Measurements from ENCODE around the gene CDK2AP2. TPM values are rescaled to one million over a fixed set of nuclear protein-coding genes. Genes with fewer than 3 reads are reported as not detected.
"Not testable (repeated sequence)": the region's sequence is repeated elsewhere in the genome, so short reads cannot be mapped to it uniquely, and the experiment has no call there.

Gene CDK2AP2
- total and polyA plus RNA-seq, 8 donors = 27.1 to 65.6 (median 38.2) TPM

- Histone ChIP-seq H3K36me3 (peaks cover 0 to 12% (median 0%) of the 10 kb centered on the region in 3 donors), H3K27me3 (no peaks in the 10 kb centered on the region), H3K27ac (no peak overlapping the region), H3K9me3 (no peaks in the 10 kb centered on the region), H3K4me1 (no peaks in the 10 kb centered on the region), H3K4me3 (no peak overlapping the region)
- peak in 2 of 6 donors; percentile 40 to 67 for DNase-seq
- intact Hi-C loops (cut with DNase I) = loop anchor here in 1 of 3 donors (10.0 kb wide), 1 partner anchor 56 kb away; the partner anchor contains the start of gene PTPRCAP
- TF ChIP-seq, protein P1, sequence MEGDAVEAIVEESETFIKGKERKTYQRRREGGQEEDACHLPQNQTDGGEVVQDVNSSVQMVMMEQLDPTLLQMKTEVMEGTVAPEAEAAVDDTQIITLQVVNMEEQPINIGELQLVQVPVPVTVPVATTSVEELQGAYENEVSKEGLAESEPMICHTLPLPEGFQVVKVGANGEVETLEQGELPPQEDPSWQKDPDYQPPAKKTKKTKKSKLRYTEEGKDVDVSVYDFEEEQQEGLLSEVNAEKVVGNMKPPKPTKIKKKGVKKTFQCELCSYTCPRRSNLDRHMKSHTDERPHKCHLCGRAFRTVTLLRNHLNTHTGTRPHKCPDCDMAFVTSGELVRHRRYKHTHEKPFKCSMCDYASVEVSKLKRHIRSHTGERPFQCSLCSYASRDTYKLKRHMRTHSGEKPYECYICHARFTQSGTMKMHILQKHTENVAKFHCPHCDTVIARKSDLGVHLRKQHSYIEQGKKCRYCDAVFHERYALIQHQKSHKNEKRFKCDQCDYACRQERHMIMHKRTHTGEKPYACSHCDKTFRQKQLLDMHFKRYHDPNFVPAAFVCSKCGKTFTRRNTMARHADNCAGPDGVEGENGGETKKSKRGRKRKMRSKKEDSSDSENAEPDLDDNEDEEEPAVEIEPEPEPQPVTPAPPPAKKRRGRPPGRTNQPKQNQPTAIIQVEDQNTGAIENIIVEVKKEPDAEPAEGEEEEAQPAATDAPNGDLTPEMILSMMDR (IDR thresholded peaks at IDR 0.05) = no peak
- no peak for ATAC-seq
- FAIRE-seq = no peak
- WGBS, 2 donors = 86% methylated on average over 15 of the region's 15 CpGs
Measured at GRCh38 chr11:67490727-67491065, 17.3 kb downstream of the CDK2AP2 start.

DNA sequence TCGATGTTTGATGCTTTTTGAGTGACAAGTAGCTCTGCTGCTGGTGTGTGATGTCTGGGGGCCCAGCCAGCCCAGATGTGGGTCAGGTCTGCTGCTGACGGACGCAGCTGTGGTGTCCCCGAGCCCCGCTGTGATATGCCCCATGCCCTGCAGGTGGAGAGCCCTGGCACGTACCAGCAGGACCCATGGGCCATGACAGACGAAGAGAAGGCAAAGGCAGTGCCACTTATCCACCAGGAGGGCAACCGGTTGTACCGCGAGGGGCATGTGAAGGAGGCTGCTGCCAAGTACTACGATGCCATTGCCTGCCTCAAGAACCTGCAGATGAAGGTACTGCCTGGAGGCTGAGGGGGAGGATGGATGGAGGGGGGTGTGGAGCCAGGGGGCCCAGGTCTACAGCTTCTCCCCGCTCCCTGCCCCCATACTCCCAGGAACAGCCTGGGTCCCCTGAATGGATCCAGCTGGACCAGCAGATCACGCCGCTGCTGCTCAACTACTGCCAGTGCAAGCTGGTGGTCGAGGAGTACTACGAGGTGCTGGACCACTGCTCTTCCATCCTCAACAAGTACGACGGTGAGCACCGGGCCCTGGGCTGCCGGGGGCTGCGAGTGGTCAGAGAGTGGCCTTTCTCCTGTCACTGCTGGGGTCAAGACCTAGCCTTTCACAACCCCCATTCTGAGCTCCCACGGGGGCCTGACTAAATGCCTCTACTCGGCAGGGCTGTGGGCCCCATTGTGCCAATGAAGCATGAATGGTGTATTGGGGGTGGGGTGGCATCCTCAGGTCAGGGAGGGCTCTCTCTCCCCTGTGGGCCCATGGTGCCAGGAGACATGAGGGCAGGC is 17.9 kb downstream of the CDK2AP2 start:
- no peaks in the 10 kb centered on the region for H3K9me3 ChIP-seq
- H3K27me3 ChIP-seq = no peaks in the 10 kb centered on the region
- H3K36me3 ChIP-seq = peaks cover 0 to 12% (median 0%) of the 10 kb centered on the region in 3 donors
- WGBS, 2 donors = 87% methylated on average over 22 to 23 of the region's 23 CpGs
- DNase-seq (peak in 2 of 6 donors; percentile 25 to 61), ATAC-seq (no peak), FAIRE-seq (no peak)
- H3K4me1 ChIP-seq = no peaks in the 10 kb centered on the region
- TF ChIP-seq, protein P1 (IDR thresholded peaks at IDR 0.05) = no peak
- H3K27ac ChIP-seq = no peak overlapping the region
- no peak overlapping the region for H3K4me3 ChIP-seq
- intact Hi-C loops (cut with DNase I) = loop anchor here in 1 of 3 donors (10.0 kb wide), 1 partner anchor 55 kb away; the partner anchor contains the start of gene PTPRCAP

- Histone ChIP-seq H3K4me3 (no peak overlapping the region), H3K9me3 (no peaks in the 10 kb centered on the region), H3K36me3 (peaks cover 0 to 12% (median 0%) of the 10 kb centered on the region in 3 donors), H3K27ac (no peak overlapping the region), H3K27me3 (no peaks in the 10 kb centered on the region), H3K4me1 (no peaks in the 10 kb centered on the region)
- DNase-seq = peak in 2 of 6 donors; percentile 33 to 70
- intact Hi-C loops (cut with DNase I) = no loop called here
- no peak for FAIRE-seq
- ATAC-seq = no peak
- 87 to 89% methylated on average over 22 to 25 of the region's 25 CpGs for WGBS, 2 donors
- TF ChIP-seq, protein P1 (IDR thresholded peaks at IDR 0.05) = no peak
Measured at GRCh38 chr11:67489203-67489884, 18.6 kb downstream of the CDK2AP2 start.

- FAIRE-seq (no peak), DNase-seq (peak in 2 of 6 donors; percentile 15 to 36), ATAC-seq (no peak)
- WGBS, 2 donors = 86 to 92% methylated on average over 20 of the region's 20 CpGs
- no peaks in the 10 kb centered on the region for H3K27me3 ChIP-seq
- H3K27ac ChIP-seq = no peak overlapping the region
- intact Hi-C loops (cut with DNase I) = no loop called here
- TF ChIP-seq, protein P1 (IDR thresholded peaks at IDR 0.05) = no peak
- H3K4me1 ChIP-seq = peaks cover 5 to 11% (median 11%) of the 10 kb centered on the region in 3 donors
- H3K36me3 ChIP-seq = peaks cover 0 to 5% (median 0%) of the 10 kb centered on the region in 3 donors
- H3K4me3 ChIP-seq = no peak overlapping the region
- no peaks in the 10 kb centered on the region for H3K9me3 ChIP-seq
Measured at GRCh38 chr11:67486481-67487195, 21.3 kb downstream of the CDK2AP2 start.

GRCh38 chr11:67485873-67486361 is 22.0 kb downstream of the CDK2AP2 start:
- intact Hi-C loops (cut with DNase I); H3K36me3 ChIP-seq; FAIRE-seq; H3K27me3 ChIP-seq; H3K27ac ChIP-seq; H3K9me3 ChIP-seq; H3K4me3 ChIP-seq; ATAC-seq: not testable (repeated sequence)
- peaks cover 5 to 11% (median 11%) of the 10 kb centered on the region in 3 donors for H3K4me1 ChIP-seq
- WGBS, 2 donors = 90% methylated on average over 7 of the region's 7 CpGs
- peak in 2 of 6 donors; percentile 33 to 46 for DNase-seq

All from pancreas (tissue), 10 donors.